Left renal pelvis (tissue), 4 donors: ENCODE data around the gene ITPKB. TPM values are rescaled to one million over a fixed set of nuclear protein-coding genes. Genes with fewer than 3 reads are reported as not detected.
"Not testable (repeated sequence)": the region's sequence is repeated elsewhere in the genome, so short reads cannot be mapped to it uniquely, and the experiment has no call there.

Experiments used
- DNase-seq, 4 donors: peaks; one replicate each; pipeline ENCODE4 v3.0.0-alpha.2; 2013; ENCODE audit warnings: low read depth in 4 of 4, low spot score in 3 of 4
- polyA plus RNA-seq, 4 donors: library from polyadenylated mRNA; unstranded; fragments of 120-200 nt; gene quantifications; one replicate each; pipeline ENCODE4 v1.2.1, GENCODE V29; 2013; ENCODE audit not compliant: insufficient read length in 4 of 4

The ITPKB gene
- polyA plus RNA-seq, 4 donors: 22.5 to 26.3 (median 23.4) TPM

DNA sequence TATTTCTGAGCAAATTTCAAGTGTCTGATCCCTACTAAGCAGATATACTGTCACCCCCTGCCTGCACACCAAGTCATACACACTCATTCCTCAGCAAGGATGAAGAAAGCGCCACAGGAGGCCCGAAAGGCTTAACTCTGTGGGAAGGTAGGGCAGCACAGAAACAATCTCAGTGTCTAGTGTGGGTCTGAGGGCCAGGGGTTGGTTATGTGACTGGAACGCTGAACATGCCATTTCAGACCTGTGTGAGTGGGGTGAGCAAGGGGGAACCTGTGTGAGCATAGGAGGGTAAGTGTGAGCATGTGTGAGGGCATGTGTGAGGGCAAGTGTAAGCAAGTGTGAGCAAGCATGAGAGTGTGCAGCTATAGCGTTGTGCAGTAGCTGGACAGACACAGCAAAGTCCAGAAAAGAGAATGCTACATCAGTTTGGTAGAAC lies 6.2 kb downstream of the ITPKB start:
- no peak for DNase-seq

GRCh38 chr1:226731257-226731893 lies 7.7 kb downstream of the ITPKB start:
- DNase-seq: no peak

GRCh38 chr1:226730836-226731235 lies 8.2 kb downstream of the ITPKB start:
- no peak for DNase-seq

- DNase-seq: no peak
Measured at GRCh38 chr1:226730071-226730470, 9.0 kb downstream of the ITPKB start.

DNA sequence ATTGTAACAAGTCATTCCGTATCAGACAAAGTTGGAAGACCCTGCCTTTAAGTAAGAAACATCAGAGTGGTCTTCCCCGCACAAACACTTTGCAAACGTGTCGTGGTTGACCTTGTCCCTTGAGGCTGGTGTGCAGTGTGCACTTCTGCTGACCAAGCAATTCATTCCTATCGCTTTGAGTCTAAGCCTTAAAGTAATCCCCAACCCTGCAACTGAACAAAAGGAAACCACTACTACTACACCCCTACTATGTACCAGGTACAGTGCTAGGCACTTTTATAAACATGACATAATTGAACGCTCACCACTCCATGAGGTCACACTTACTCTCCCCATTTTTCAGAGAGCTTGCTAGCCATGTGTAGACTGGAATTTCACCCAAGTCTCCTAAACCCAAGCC lies 10.6 kb downstream of the ITPKB start:
- no peak for DNase-seq

- no peak for DNase-seq
Measured at GRCh38 chr1:226725897-226726267, 13.2 kb downstream of the ITPKB start.

- DNase-seq: peak in 1 of 4 donors; percentile 75
Measured at GRCh38 chr1:226723657-226724532, 15.2 kb downstream of the ITPKB start.

DNA sequence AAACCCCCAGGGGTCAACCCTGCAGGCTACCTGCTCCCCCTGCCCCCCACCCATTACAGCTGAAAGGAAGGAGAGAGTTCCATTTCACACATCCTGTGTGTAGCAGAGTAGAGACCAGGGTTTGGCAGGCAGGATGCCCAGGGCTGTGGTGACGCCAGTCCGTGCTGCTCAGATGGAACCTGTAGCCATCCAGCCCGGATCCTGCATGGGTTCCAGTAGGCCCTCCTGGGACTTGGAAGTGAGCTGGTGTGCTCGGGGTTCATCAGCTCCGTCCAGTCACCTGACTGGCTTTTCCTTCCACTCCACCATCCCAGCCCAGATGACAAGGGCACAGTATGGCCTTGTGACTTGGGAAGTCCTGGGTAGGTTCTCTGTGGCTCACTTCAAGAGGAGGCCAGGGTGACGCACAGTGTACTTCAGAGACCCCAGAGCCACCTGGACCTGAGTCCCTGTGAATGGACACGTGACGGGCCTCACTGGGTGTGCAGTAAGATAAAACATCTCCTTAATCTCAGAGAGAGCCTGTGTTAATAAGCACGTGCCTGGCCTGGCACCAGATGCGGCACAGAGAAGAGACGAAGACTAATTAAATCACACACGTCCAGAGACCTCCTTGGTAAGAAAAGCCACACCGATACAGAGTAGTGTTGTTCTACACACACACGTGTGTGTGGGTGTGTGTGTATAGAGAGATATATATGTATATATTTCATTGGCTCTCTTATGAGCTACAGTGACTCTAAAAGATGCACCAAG lies 16.0 kb downstream of the ITPKB start:
- no peak for DNase-seq

- no peak for DNase-seq
Measured at GRCh38 chr1:226722240-226722900, 16.7 kb downstream of the ITPKB start.

DNA sequence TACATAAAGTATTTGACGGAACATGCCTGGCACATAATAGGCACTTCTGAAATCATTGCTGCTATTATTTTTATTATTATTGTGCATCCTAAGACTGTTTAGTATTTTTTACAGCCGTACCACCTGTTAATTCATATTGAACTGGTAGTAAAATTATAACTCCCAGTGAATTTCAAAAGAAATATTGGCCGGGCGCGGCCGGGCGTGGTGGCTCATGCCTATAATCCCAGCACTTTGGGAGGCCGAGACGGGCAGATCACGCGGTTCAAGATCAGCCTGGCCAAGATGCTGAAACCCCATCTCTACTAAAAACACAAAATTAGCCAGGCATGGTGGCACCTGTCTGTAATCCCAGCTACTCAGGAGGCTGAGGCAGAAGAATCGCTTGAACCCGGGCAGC lies 18.5 kb downstream of the ITPKB start:
- not testable (repeated sequence) for DNase-seq

DNA sequence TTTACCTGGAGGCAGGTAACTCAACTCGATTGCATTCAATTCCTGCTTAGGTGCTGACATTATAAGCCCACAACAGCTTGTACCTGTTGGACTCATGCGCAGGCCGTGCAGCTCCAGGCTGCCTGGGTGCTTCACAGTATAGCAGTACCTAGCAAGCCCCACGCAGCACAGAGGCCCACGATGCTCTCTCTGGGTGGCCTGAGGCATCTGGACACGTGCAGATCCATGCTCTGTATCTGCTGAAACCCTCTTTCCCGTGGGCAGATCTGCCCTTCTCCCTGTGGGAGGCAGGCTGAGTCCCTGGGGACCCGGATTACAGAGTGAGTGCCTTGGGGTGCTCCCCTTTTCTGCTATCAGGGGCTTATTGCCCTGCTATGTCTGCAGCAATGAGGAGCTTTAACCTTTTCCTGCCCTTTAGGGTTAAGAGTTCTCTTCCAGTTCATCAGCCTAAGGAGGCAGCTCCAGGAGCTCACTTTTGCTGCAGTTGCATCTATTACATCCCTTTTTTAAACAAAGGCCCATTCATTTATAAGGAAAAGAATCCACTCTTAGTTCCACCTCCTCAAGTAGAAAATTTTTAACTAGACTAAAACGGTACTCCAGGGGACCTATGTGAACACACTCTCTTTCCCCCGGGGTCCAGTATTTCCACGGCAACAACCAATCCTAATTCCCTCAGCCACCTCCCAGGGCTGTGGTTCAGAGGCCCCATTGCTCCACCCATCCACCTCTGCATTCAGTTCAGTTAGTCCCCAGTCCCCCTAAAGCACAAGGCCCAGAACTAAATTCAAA lies 19.3 kb downstream of the ITPKB start:
- no peak for DNase-seq

GRCh38 chr1:226717256-226717909 lies 21.7 kb downstream of the ITPKB start:
- DNase-seq: no peak

- DNase-seq: no peak
Measured at GRCh38 chr1:226716577-226716976, 22.5 kb downstream of the ITPKB start.

DNA sequence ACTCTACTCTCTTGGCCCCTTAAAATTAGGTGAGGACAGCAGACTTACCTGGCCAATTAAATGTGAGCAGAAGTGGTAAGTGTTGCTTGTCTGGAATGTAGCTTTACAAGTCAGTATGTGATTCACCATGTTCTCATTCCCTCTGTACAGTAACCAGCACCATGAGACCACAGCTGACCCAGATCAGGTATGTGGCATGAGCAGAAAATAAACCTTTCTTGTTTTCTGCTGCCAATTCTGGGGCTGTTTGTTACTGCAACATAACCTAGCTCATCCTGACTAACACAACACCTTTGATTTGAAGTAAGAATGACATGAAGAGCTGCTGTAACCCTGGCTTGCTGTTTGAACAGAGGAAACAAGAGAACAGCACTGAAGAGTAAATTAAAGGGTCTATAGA lies 24.9 kb downstream of the ITPKB start:
- DNase-seq: no peak

DNA sequence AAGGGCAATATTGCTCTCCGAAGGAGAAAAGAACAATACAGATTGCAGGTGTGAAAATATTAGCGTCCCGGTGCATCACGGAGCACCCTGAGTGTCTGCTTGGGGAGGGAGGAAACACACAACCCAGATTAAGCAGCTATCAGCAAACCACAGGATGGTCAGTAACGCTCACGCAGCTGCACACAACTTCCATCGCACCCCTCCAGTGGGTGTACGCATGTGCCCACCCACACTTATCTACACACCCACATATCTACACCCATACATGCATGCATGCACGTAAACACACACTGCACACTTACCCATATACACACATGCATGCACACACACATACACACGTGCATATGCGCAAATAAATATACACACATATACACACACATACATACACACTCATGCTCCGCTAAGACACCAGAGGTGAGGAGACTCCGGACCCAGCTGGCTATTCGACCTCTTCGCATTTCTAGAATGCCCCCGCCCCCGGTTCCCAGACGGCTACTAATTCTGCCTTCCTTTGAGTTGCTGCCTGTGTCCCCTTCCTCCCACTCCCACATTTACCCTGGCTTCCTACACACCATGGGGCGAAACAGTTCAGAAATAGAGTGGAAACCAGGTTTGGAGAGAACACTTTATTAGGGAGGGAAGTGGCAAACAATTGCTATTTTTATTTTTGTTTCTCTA lies 26.2 kb downstream of the ITPKB start:
- no peak for DNase-seq

DNA sequence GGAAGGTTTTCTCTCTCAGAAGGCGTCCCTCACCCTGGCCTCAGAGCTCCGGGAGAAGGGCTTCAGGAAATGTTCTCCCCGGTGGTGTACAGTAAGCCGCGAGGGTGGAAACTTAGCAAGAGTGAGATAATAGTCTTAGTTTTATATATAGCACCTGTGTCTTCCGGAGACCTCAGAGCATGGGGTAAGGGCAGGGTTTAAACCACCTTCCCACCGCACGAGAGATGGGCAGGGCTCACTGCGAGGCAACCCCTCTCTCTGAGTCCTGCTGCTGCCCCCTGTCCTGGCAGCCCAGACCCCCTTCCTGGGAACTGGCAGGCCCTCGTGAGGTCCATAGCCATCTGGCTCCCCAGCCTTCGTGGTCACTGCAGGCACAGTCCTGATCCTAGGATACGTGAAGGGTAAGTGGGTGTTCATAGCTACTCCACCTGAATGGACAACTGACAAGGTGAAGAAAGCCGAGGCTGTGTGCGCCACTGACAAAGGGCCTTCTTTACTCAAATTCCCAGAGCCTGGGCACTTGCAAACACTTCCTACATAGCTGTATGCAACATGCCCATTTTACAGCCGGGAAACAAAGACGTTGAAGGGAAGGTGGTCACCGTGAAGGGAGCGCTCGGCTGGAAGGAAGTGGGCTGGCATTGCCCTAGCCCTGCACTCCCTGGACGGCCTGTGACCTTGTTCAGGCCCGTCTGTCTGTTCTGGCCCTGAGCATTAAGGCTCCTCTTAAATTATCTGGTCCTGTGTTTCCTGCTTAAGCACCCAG lies 26.9 kb downstream of the ITPKB start:
- DNase-seq: no peak

- no peak for DNase-seq
Measured at GRCh38 chr1:226710501-226710900, 28.6 kb downstream of the ITPKB start.

DNA sequence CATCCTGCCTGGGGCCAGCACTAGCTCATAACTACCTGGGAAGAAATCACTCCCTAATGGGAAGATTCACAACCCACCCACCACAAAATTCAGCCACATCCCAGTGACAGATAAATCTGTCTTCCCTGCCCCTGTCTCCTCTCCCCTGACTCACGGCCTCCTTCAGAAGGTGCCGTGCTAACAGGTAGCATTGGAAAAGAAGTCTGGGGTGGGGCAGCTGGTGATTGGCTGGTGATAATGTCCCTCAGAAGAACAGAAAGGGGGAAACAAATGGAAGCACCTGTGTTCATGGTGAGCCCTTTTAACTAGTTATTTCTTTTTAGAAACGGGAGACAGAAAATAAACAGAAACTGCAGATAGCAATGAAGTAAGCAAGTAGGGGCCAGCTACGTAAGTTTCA lies 29.1 kb downstream of the ITPKB start:
- DNase-seq: no peak
